OCI-LY7 (cell line): ENCODE measurements around the gene CSTB.

Experiments used
- CTCF ChIP-seq: fragments of 200-600 bp; sonication (generic); conservative IDR thresholded peaks from 2 replicates; pipeline ENCODE4 v1.5.1; 2014; ENCODE audit warnings: mild to moderate bottlenecking, antibody characterized with exemption, low read length, moderate library complexity, mixed read lengths
- EZH2phosphoT487 ChIP-seq: fragments of 200-600 bp; sonication (generic); IDR thresholded peaks from 2 replicates; pipeline ENCODE4 v1.6.1; 2018; ENCODE audit warnings: low read depth, borderline replicate concordance, mild to moderate bottlenecking, mixed run types, antibody characterized with exemption, low read length, moderate library complexity, mixed read lengths

GRCh38 chr21:43799301-43799840 lies 23.3 kb upstream of the CSTB start:
- TF ChIP-seq EZH2phosphoT487 (no peak), CTCF (no peak)
